Hematopoietic multipotent progenitor cell (in vitro differentiated cells): ENCODE results near the gene DOP1B. TPM values are rescaled to one million over a fixed set of nuclear protein-coding genes. Genes with fewer than 3 reads are reported as not detected.
"Not testable (repeated sequence)": the region's sequence is repeated elsewhere in the genome, so short reads cannot be mapped to it uniquely, and the experiment has no call there.

ENCODE experiments used
- DNase-seq, 3 donors: peaks; one replicate each; pipeline ENCODE4 v3.0.0-alpha.2; 2011 to 2015; ENCODE audit warnings: low read depth in 2 of 3, low spot score in 2 of 3
- total RNA-seq: library from RNA; depleted of rRNA; stranded (reverse); fragments of >200 nt; gene quantifications from one replicate; pipeline ENCODE4 v1.2.3, GENCODE V29; 2012

Gene DOP1B
- total RNA-seq, 1 donor: 10.8 TPM

- DNase-seq: peak in 2 of 3 donors; percentile 29 to 50
Measured at GRCh38 chr21:36135391-36136102, 21.1 kb upstream of the DOP1B start.

GRCh38 chr21:36139791-36140190 lies 16.8 kb upstream of the DOP1B start:
- DNase-seq: not testable (repeated sequence)

GRCh38 chr21:36141513-36141925 lies 15.1 kb upstream of the DOP1B start:
- DNase-seq: peak; percentile 75 to 93 (median 86)

- DNase-seq: not testable (repeated sequence)
Measured at GRCh38 chr21:36144233-36144632, 12.4 kb upstream of the DOP1B start.

- no peak for DNase-seq
Measured at GRCh38 chr21:36145259-36145658, 11.4 kb upstream of the DOP1B start.

GRCh38 chr21:36147911-36148310 lies 8.7 kb upstream of the DOP1B start:
- no peak for DNase-seq

- DNase-seq: no peak
Measured at GRCh38 chr21:36148886-36149285, 7.7 kb upstream of the DOP1B start.

GRCh38 chr21:36149788-36150711 lies 6.6 kb upstream of the DOP1B start:
- DNase-seq: peak in 2 of 3 donors; percentile 64 to 83

GRCh38 chr21:36155603-36156338 lies 853 bp upstream of the DOP1B start:
- DNase-seq: no peak

- DNase-seq: peak; percentile 98 to 99 (median 99)
Measured at GRCh38 chr21:36156339-36156814, 247 bp upstream of the DOP1B start.

GRCh38 chr21:36159356-36159921 lies 2.8 kb downstream of the DOP1B start:
- no peak for DNase-seq

GRCh38 chr21:36160850-36161178 lies 4.2 kb downstream of the DOP1B start:
- DNase-seq: no peak

- DNase-seq: no peak
Measured at GRCh38 chr21:36162631-36163030, 6.0 kb downstream of the DOP1B start.

GRCh38 chr21:36163750-36164741 lies 7.4 kb downstream of the DOP1B start:
- DNase-seq: no peak

- DNase-seq: no peak
Measured at GRCh38 chr21:36165356-36165755, 8.7 kb downstream of the DOP1B start.

GRCh38 chr21:36166705-36167104 lies 10.1 kb downstream of the DOP1B start:
- DNase-seq: no peak

- no peak for DNase-seq
Measured at GRCh38 chr21:36167541-36167940, 10.9 kb downstream of the DOP1B start.

- DNase-seq: no peak
Measured at GRCh38 chr21:36169470-36170128, 13.0 kb downstream of the DOP1B start.

GRCh38 chr21:36170823-36171222 lies 14.2 kb downstream of the DOP1B start:
- DNase-seq: no peak
